CD14-positive monocyte (primary cell): ENCODE data around the gene FAM163B. TPM values are rescaled to one million over a fixed set of nuclear protein-coding genes. Genes with fewer than 3 reads are reported as not detected.

Experiments used
- DNase-seq, 3 donors: peaks; one replicate each; pipeline ENCODE4 v3.0.0-alpha.2; 2011 to 2022
- H2AFZ ChIP-seq: 2 replicates; pipeline ENCODE4 v1.6.0; 2012; ENCODE audit warnings: mild to moderate bottlenecking, low read depth, low read length, inconsistent platforms; ENCODE audit not compliant: insufficient read depth, poor library complexity, severe bottlenecking
- H3K27ac ChIP-seq, 2 donors: 1 replicate in 1 of 2; 2 replicates in 1 of 2; pipeline ENCODE4 v1.5.1; 2012 to 2013; ENCODE audit warnings: low read length in 2 of 2, control low read depth in 1 of 2, inconsistent platforms in 1 of 2, low read depth in 1 of 2, mild to moderate bottlenecking in 1 of 2
- H3K27me3 ChIP-seq, 2 donors: one replicate each; pipeline versions ENCODE4 v1.6.0 to v1.6.1; 2011 to 2013; ENCODE audit warnings: low read length in 2 of 2; ENCODE audit not compliant: control insufficient read depth in 2 of 2, insufficient read depth in 2 of 2
- H3K36me3 ChIP-seq, 2 donors: replicated peaks in 1 of 2; 1 replicate in 1 of 2; 2 replicates in 1 of 2; pipeline versions ENCODE4 v1.5.1 to v1.6.1; 2012 to 2013; ENCODE audit warnings: low read length in 2 of 2, control low read depth in 1 of 2, inconsistent platforms in 1 of 2, mild to moderate bottlenecking in 1 of 2; ENCODE audit not compliant: insufficient read depth in 2 of 2, control insufficient read depth in 1 of 2
- H3K4me1 ChIP-seq, 2 donors: 1 replicate in 1 of 2; 2 replicates in 1 of 2; pipeline versions ENCODE4 v1.5.1 to v1.6.1; 2012 to 2013; ENCODE audit warnings: low read length in 2 of 2, control low read depth in 1 of 2, inconsistent platforms in 1 of 2, mild to moderate bottlenecking in 1 of 2, moderate library complexity in 1 of 2; ENCODE audit not compliant: insufficient read depth in 2 of 2, control insufficient read depth in 1 of 2
- H3K4me2 ChIP-seq: replicated peaks from 2 replicates; pipeline ENCODE3; 2012; ENCODE audit warnings: low read length, moderate library complexity, mild to moderate bottlenecking; ENCODE audit not compliant: poor library complexity, severe bottlenecking; ENCODE audit errors: extremely low read depth
- H3K4me3 ChIP-seq, 3 experiments: fragments of 200-600 bp in 1 of 3; sonication (generic) in 1 of 3; replicated peaks in 1 of 3; 1 replicate in 2 of 3; 2 replicates in 1 of 3; pipeline ENCODE4 v1.5.1; 2011 to 2013; ENCODE audit warnings: low read length in 3 of 3, mild to moderate bottlenecking in 3 of 3, control low read depth in 2 of 3, low read depth in 2 of 3, inconsistent platforms in 1 of 3, moderate library complexity in 1 of 3
- H3K79me2 ChIP-seq: 2 replicates; pipeline ENCODE4 v1.6.0; 2012; ENCODE audit warnings: mild to moderate bottlenecking, control low read depth, inconsistent platforms, low read length, moderate library complexity; ENCODE audit not compliant: insufficient read depth
- H3K9ac ChIP-seq: 2 replicates; pipeline ENCODE4 v1.6.0; 2017; ENCODE audit warnings: low read length, mild to moderate bottlenecking; ENCODE audit not compliant: insufficient read depth, poor library complexity, severe bottlenecking
- H3K9me3 ChIP-seq, 2 donors: replicated peaks in 1 of 2; 1 replicate in 1 of 2; 2 replicates in 1 of 2; pipeline versions ENCODE4 v1.5.1 to v1.6.1; 2012 to 2013; ENCODE audit warnings: low read length in 2 of 2, control low read depth in 1 of 2; ENCODE audit not compliant: control insufficient read depth in 1 of 2, insufficient read depth in 1 of 2
- H4K20me1 ChIP-seq: 2 replicates; pipeline ENCODE4 v1.6.0; 2012; ENCODE audit warnings: mild to moderate bottlenecking, low read length, control low read depth, moderate library complexity; ENCODE audit not compliant: insufficient read depth
- H3K27ac Mint-ChIP-seq, 7 donors: one replicate each; pipeline ENCODE4 v1.8.0; 2020; ENCODE audit warnings: mild to moderate bottlenecking in 7 of 7, mixed read lengths in 7 of 7, moderate library complexity in 6 of 7, inconsistent platforms in 2 of 7
- H3K27me3 Mint-ChIP-seq, 3 donors: one replicate each; pipeline ENCODE4 v1.8.0; 2021 to 2022; ENCODE audit warnings: low read depth in 3 of 3, mild to moderate bottlenecking in 3 of 3, mixed read lengths in 3 of 3, moderate library complexity in 3 of 3, inconsistent platforms in 1 of 3
- H3K36me3 Mint-ChIP-seq, 2 donors: one replicate each; pipeline ENCODE4 v1.8.0; 2020; ENCODE audit warnings: mixed read lengths in 2 of 2, inconsistent platforms in 1 of 2, mild to moderate bottlenecking in 1 of 2
- H3K4me1 Mint-ChIP-seq: one replicate; pipeline ENCODE4 v1.8.0; 2020; ENCODE audit warnings: mild to moderate bottlenecking, mixed read lengths
- H3K4me3 Mint-ChIP-seq, 2 donors: one replicate each; pipeline ENCODE4 v1.8.0; 2020; ENCODE audit warnings: mild to moderate bottlenecking in 2 of 2, mixed read lengths in 2 of 2, moderate library complexity in 1 of 2
- H3K9me3 Mint-ChIP-seq, 7 donors: one replicate each; pipeline ENCODE4 v1.8.0; 2020 to 2022; ENCODE audit warnings: mixed read lengths in 7 of 7, mild to moderate bottlenecking in 6 of 7, moderate library complexity in 6 of 7, inconsistent platforms in 2 of 7
- WGBS: methylation state at CpG from one replicate; pipeline ENCODE4 v1.1.5; 2013; ENCODE audit warnings: missing lambda C conversion rate; ENCODE audit not compliant: insufficient coverage; 5-methylcytosine and 5-hydroxymethylcytosine counted together
- intact Hi-C, 2 donors: fragments of 100-400 bp; cut with micrococcal nuclease; formaldehyde crosslinking; loops; one replicate each; pipeline versions ENCODE4 v1.15.0 to v1.15.1; 2023
- polyA plus RNA-seq, 3 donors: library from polyadenylated mRNA; depleted of rRNA in 1 of 3; unstranded in 2 of 3; stranded (reverse) in 1 of 3; fragments of 300-500 nt in 2 of 3; fragments of >200 nt in 1 of 3; fragmentation: Illumina TruSeq in 2 of 3; gene quantifications; 1 replicate in 2 of 3; 2 replicates in 1 of 3; pipeline ENCODE4 v1.2.3, GENCODE V29; 2012 to 2021
- TF ChIP-seq, protein P1 (sequence below): fragments of 200-600 bp; IDR thresholded peaks from one replicate; pipeline ENCODE4 v1.8.0; 2022; ENCODE audit warnings: antibody characterized with exemption, mild to moderate bottlenecking

FAM163B gene
- polyA plus RNA-seq, 3 donors = not detected

DNA sequence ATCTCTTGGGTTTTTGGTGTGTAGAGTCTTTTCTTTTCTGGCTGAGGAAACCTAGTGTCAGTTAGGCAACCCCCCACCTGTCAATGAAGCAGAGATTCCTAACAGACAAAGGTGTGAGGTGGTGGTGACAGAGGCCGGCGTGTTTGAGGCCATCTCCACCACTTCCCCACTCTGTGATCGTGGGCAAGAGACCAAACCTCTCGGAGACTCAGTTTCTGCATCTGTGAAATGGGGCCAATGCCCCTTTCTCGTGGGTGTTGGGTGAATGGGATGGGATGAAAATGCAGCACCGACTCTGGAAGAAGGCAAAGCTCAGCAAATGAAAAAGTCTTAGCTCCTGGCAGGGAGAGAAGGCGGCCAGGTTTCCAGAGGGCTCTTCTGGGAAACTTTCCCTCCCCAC, 807 bp downstream of the FAM163B start:
- DNase-seq = no peak
- Mint-ChIP-seq H3K27ac (no peak overlapping the region), H3K4me3 (peak overlapping the region in 1 of 2 donors; percentile 48), H3K36me3 (no peaks in the 10 kb centered on the region), H3K27me3 (peaks cover 19 to 42% (median 31%) of the 10 kb centered on the region in 3 donors), H3K4me1 (no peaks in the 10 kb centered on the region), H3K9me3 (peaks cover 0 to 8% (median 0%) of the 10 kb centered on the region in 7 donors)
- TF ChIP-seq, protein P1, sequence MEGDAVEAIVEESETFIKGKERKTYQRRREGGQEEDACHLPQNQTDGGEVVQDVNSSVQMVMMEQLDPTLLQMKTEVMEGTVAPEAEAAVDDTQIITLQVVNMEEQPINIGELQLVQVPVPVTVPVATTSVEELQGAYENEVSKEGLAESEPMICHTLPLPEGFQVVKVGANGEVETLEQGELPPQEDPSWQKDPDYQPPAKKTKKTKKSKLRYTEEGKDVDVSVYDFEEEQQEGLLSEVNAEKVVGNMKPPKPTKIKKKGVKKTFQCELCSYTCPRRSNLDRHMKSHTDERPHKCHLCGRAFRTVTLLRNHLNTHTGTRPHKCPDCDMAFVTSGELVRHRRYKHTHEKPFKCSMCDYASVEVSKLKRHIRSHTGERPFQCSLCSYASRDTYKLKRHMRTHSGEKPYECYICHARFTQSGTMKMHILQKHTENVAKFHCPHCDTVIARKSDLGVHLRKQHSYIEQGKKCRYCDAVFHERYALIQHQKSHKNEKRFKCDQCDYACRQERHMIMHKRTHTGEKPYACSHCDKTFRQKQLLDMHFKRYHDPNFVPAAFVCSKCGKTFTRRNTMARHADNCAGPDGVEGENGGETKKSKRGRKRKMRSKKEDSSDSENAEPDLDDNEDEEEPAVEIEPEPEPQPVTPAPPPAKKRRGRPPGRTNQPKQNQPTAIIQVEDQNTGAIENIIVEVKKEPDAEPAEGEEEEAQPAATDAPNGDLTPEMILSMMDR = no peak
- no peaks in the 10 kb centered on the region for H3K9me3 ChIP-seq
- H3K27me3 ChIP-seq = peaks cover 0 to 19% of the 10 kb centered on the region in 2 donors
- intact Hi-C loops = no loop called here
- H3K79me2 ChIP-seq = no peaks in the 10 kb centered on the region
- no peak overlapping the region for H3K9ac ChIP-seq
- WGBS = 74% methylated on average over 3 of the region's 7 CpGs
- no peak overlapping the region for H3K4me2 ChIP-seq
- H2AFZ ChIP-seq = no peak overlapping the region
- no peaks in the 10 kb centered on the region for H3K36me3 ChIP-seq
- H3K27ac ChIP-seq = no peak overlapping the region
- no peak overlapping the region for H3K4me3 ChIP-seq
- H4K20me1 ChIP-seq = no peaks in the 10 kb centered on the region
- H3K4me1 ChIP-seq = no peaks in the 10 kb centered on the region

DNA sequence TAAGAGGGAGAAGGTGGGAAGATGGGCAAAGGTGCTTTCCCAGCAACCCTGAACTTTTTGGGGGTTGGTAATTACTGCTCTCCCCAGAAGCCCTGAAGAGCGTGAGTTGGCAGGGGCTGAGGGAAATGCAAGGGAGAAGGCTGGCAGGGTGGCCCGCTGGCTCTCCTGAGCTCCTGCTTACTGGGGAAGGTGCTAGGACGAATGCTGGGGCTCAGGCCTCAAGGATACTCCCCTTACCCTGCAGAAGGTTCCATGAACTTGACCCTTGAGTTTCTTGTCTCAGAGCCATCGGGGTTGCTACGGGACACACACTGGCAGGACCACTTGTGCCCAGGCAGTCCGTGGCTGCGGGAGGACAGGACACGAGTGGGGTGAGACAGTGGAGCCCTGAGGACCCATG, 1.2 kb downstream of the FAM163B start:
- no peak overlapping the region for H3K4me3 Mint-ChIP-seq
- Histone ChIP-seq H3K9ac (no peak overlapping the region), H3K27ac (no peak overlapping the region), H3K79me2 (no peaks in the 10 kb centered on the region), H2AFZ (no peak overlapping the region), H4K20me1 (no peaks in the 10 kb centered on the region), H3K27me3 (peaks cover 0 to 19% of the 10 kb centered on the region in 2 donors), H3K4me2 (no peak overlapping the region), H3K4me1 (no peaks in the 10 kb centered on the region), H3K9me3 (no peaks in the 10 kb centered on the region), H3K36me3 (no peaks in the 10 kb centered on the region), H3K4me3 (no peak overlapping the region)
- 83% methylated on average over 6 of the region's 8 CpGs for WGBS
- no peaks in the 10 kb centered on the region for H3K36me3 Mint-ChIP-seq
- H3K27me3 Mint-ChIP-seq = peaks cover 18 to 42% (median 30%) of the 10 kb centered on the region in 3 donors
- TF ChIP-seq, protein P1 = no peak
- no peaks in the 10 kb centered on the region for H3K4me1 Mint-ChIP-seq
- no peak overlapping the region for H3K27ac Mint-ChIP-seq
- intact Hi-C loops = no loop called here
- H3K9me3 Mint-ChIP-seq = peaks cover 0 to 8% (median 0%) of the 10 kb centered on the region in 7 donors
- no peak for DNase-seq
